Motor neuron (in vitro differentiated cells): ENCODE measurements around the gene SPATA21. TPM values are rescaled to one million over a fixed set of nuclear protein-coding genes. Genes with fewer than 3 reads are reported as not detected.
A peak's percentile ranks its signal among the peaks of the same experiment; 100 is the strongest.
"Not testable (repeated sequence)": the region's sequence is repeated elsewhere in the genome, so short reads cannot be mapped to it uniquely, and the experiment has no call there.

Experiments
- ATAC-seq, 8 experiments: fragments of 200-7000 bp; cut with Tn5 transposase; replicated peaks in 6 of 8; 2 replicates each; pipeline ENCODE4 v1.8.0; 2021; ENCODE audit warnings: mild to moderate bottlenecking in 8 of 8, moderate library complexity in 8 of 8
- H3K27ac ChIP-seq, 2 donors: fragments of 250-450 bp; sonication (Bioruptor Pico); 2 replicates each; pipeline ENCODE4 v1.9.0; 2021; ENCODE audit warnings: antibody characterized with exemption in 2 of 2, mild to moderate bottlenecking in 2 of 2, moderate library complexity in 1 of 2
- H3K4me1 ChIP-seq, 2 donors: fragments of 250-450 bp; sonication (Bioruptor Pico); replicated peaks in 1 of 2; 2 replicates each; pipeline ENCODE4 v1.6.1; 2021; ENCODE audit warnings: antibody characterized with exemption in 2 of 2, mild to moderate bottlenecking in 2 of 2, moderate library complexity in 1 of 2
- H3K4me3 ChIP-seq, 5 donors: fragments of 250-450 bp; sonication (Bioruptor Pico); 2 replicates each; pipeline ENCODE4 v1.9.0; 2021; ENCODE audit warnings: antibody characterized with exemption in 5 of 5, mild to moderate bottlenecking in 5 of 5, moderate library complexity in 4 of 5
- WGBS, 10 experiments: fragments of 450-650 bp; shearing (Covaris generic); methylation state at CpG; one replicate each; pipeline ENCODE4 v1.0.0; 2022; 5-methylcytosine and 5-hydroxymethylcytosine counted together
- in situ Hi-C, 9 experiments: fragments of 400-800 bp; cut with MboI; loops; one replicate each; pipeline ENCODE4 v1.15.0; 2021; ENCODE audit warnings: low sequenced_read_pairs in 9 of 9, low pct_unique_long_range_greater_than_20kb in 2 of 9; ENCODE audit not compliant: unreplicated experiment in 9 of 9
- total RNA-seq, 8 experiments: library from RNA; unstranded; fragments of 300-600 nt; gene quantifications; 2 replicates each; pipeline versions ENCODE4 v1.2.3 to v1.2.4, GENCODE V29; 2022

The SPATA21 gene
- total RNA-seq, 8 experiments from 2014 or later: 0.07 to 0.47 (median 0.11) TPM; not detected in 3

DNA sequence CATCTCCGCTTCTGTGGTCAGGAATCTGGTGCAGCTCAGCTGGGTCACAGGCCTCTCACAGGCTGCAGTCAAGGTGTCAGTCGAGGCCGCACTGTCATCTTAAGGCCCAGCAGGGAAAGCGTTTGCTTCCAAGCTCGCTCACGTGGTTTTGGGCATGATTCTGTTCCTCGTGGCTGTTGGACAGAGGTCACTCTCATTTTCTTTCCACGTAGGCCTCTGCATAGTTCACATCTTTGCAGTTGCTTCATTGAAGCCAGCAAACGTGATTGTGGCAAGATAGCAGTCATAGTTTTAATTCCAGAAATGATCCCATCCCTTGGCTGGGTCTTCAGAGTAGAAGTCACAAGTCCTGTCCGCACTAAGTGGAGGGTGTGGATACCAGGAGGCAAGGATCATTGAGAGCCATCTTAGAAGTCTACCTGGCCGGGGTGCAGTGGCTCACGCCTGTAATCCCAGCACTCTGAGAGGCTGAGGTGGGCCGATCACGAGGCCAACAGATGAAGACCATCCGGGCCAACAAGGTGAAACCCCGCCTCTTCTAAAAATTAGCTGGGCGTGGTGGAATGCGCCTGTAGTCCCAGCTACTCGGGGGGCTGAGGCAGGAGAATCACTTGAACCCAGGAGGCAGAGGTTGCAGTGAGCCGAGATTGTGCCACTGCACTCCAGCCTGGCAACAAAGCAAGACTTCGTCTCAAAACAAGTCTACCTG is 27.8 kb upstream of the SPATA21 start:
- ATAC-seq: no peak
- 90 to 100% (median 96%) methylated on average over 1 to 15 of the region's 21 CpGs; no CpG with 5 or more reads in 2 of the 10 experiments for WGBS, 10 experiments

GRCh38 chr1:16462773-16463330 is 25.6 kb upstream of the SPATA21 start:
- 94 to 100% (median 95%) methylated on average over 1 to 6 of the region's 7 CpGs; no CpG with 5 or more reads in 2 of the 10 experiments for WGBS, 10 experiments
- Histone ChIP-seq H3K27ac (no peak overlapping the region), H3K4me3 (no peak overlapping the region), H3K4me1 (no peaks in the 10 kb centered on the region)
- no peak for ATAC-seq
- in situ Hi-C loops: no loop called here

More for the DNA sequence above, 27.8 kb upstream of the SPATA21 start:
- in situ Hi-C loops: no loop called here
- Histone ChIP-seq H3K27ac (no peak overlapping the region), H3K4me1 (peaks cover 0 to 6% of the 10 kb centered on the region in 2 donors), H3K4me3 (no peak overlapping the region)

DNA sequence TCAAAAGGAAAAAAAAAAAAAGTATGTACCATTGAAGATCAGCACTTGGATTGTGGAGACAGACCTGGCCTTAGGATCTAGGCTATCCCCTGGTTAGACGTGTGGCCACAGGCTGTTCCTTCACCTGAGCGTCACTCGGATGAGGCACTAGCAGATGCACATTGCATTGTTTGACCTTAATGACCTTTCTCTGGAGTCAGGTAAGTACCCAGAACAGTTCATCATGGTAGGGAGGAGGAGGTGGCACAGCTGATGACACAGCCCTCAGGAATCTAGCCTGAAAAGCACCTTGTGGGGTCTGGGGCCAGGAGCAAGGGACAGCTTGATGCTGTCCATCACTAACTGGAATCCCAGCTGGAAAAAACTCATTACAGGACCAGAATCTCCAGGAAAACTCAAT is 24.5 kb upstream of the SPATA21 start:
- H3K4me3 ChIP-seq: no peak overlapping the region
- ATAC-seq: peak in 1 of 8 experiments; percentile 11
- no peak overlapping the region for H3K27ac ChIP-seq
- WGBS, 10 experiments: 60 to 100% (median 97%) methylated on average over 1 to 3 of the region's 3 CpGs; no CpG with 5 or more reads in 6 of the 10 experiments
- no peaks in the 10 kb centered on the region for H3K4me1 ChIP-seq
- in situ Hi-C loops: no loop called here

- peak in 5 of 8 experiments; percentile 34 to 77 (median 59) for ATAC-seq
- 13 to 100% (median 82%) methylated on average over 1 to 6 of the region's 6 CpGs; no CpG with 5 or more reads in 2 of the 10 experiments for WGBS, 10 experiments
- no peak overlapping the region for H3K4me3 ChIP-seq
- H3K27ac ChIP-seq: no peak overlapping the region
- in situ Hi-C loops: no loop called here
- H3K4me1 ChIP-seq: no peaks in the 10 kb centered on the region
These were observed 22.2 kb upstream of the SPATA21 start for GRCh38 chr1:16459352-16459925.

- no peak overlapping the region for H3K27ac ChIP-seq
- 72 to 93% (median 81%) methylated on average over 2 to 5 of the region's 6 CpGs; no CpG with 5 or more reads in 2 of the 10 experiments for WGBS, 10 experiments
- H3K4me1 ChIP-seq: no peaks in the 10 kb centered on the region
- no peak overlapping the region for H3K4me3 ChIP-seq
- in situ Hi-C loops: no loop called here
- ATAC-seq: peak in 6 of 8 experiments; percentile 5 to 74 (median 63)
These were observed 21.6 kb upstream of the SPATA21 start for GRCh38 chr1:16458831-16459230.

DNA sequence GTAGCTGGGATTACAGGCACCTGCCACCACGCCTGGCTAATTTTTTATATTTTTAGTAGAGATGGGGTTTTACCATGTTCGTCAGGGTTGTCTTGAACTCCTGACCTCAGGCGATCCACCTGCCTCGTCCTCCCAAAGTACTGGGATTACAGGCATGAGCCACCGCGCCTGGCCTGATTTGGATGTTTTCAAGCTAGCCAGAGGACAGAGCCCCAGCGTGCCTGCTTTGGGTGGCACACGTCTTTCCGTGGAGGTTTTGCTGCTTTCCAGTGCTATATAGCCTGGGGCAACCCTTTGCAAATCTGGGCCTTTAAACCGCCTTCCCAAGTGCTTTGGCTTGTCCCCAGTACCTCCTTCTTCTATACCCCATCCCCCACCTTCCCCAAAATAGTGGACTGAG is 18.9 kb upstream of the SPATA21 start:
- WGBS, 10 experiments: 20 to 100% (median 98%) methylated on average over 1 to 10 of the region's 10 CpGs; no CpG with 5 or more reads in 4 of the 10 experiments
- H3K4me3 ChIP-seq, H3K27ac ChIP-seq, H3K4me1 ChIP-seq, in situ Hi-C loops: not testable (repeated sequence)
- peak in 1 of 8 experiments; percentile 8 for ATAC-seq

DNA sequence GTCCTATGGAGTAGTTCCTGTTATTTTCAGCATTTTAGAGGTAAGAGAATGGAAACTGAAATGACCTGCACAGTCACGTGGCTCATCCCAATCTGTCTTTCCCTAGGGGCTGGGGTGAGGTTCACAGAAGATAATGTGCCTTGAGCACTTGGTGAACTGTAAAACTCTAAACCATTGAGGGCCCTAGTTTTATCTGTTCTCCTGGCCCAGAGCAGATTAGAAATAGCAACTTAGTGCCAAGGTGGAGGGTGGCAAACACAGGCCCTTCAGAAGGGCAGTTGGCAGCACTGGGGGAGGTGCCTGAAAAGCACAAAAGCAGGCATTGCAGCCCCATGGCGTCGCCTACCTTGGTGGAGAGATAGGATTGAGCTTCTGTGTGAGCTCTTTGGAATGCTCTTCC is 17.7 kb upstream of the SPATA21 start:
- H3K4me3 ChIP-seq, H3K4me1 ChIP-seq, ATAC-seq, in situ Hi-C loops, H3K27ac ChIP-seq: not testable (repeated sequence)
- 71 to 100% (median 92%) methylated on average over 1 to 2 of the region's 3 CpGs; no CpG with 5 or more reads in 5 of the 10 experiments for WGBS, 10 experiments

DNA sequence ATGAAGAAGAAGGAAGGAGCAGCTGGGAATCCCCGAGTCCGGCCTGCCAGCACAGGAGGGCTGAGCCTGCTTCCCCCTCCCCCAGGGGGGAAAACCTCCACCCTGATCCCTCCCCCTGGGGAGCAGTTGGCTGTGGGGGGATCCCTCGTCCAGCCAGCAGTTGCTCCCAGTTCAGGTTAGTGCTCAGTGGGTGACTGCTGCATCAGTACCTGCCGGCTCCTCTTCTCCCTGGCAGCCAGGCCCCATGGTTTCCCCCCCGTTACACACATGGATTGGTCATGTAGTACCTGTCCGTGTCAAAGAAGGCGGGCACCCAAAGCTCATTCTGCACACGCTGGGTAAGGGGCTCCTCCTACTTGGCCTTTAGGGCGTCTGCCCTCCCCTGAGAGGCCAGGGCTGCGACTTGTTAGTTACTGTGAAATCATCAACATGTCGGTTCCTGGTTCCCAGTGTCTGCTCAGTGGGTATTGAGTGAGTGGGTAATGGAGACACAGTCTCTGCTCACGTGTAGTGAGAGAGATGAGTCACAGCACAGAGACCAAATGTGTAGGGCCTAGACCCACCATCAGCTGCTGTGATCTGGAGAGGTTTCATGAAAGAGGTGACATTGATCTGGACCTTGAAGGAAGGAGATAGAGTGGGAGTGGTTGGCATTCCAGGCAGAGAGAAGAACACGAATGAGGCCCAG is 14.8 kb upstream of the SPATA21 start:
- H3K27ac ChIP-seq: no peak overlapping the region
- no peaks in the 10 kb centered on the region for H3K4me1 ChIP-seq
- ATAC-seq: peak in 2 of 8 experiments; percentile 7 to 17
- 85 to 100% (median 93%) methylated on average over 1 to 8 of the region's 13 CpGs; no CpG with 5 or more reads in 4 of the 10 experiments for WGBS, 10 experiments
- no peak overlapping the region for H3K4me3 ChIP-seq
- in situ Hi-C loops: no loop called here

GRCh38 chr1:16450863-16451481 is 13.7 kb upstream of the SPATA21 start:
- in situ Hi-C loops: no loop called here
- Histone ChIP-seq H3K4me3 (no peak overlapping the region), H3K27ac (no peak overlapping the region), H3K4me1 (no peaks in the 10 kb centered on the region)
- ATAC-seq: no peak
- WGBS, 10 experiments: 80 to 100% (median 92%) methylated on average over 1 to 6 of the region's 6 CpGs; no CpG with 5 or more reads in 1 of the 10 experiments

- 50 to 97% (median 90%) methylated on average over 1 to 4 of the region's 5 CpGs; no CpG with 5 or more reads in 6 of the 10 experiments for WGBS, 10 experiments
- H3K4me3 ChIP-seq: no peak overlapping the region
- no peak for ATAC-seq
These were observed 12.4 kb upstream of the SPATA21 start for GRCh38 chr1:16449666-16450065.

DNA sequence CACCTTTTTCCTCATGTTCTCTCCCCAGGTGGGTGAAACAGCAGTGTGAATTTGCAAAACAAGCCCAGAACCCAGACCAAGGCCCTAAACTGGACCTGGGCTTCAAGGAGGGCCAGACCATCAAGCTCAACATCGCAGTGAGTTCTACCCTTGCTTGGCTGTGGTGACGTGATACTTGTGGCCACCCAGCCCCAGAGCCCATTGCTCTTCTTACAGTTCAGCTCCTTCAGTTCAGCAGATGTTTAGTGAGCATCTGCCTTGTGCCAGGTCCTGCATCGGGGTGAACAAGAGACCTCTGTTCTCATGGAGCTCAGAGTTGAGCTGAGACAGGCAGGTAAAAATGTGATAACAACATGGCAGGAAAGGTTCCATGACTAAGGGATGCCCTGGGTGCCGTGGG is 11.8 kb upstream of the SPATA21 start:
- Histone ChIP-seq H3K4me1 (no peaks in the 10 kb centered on the region), H3K4me3 (no peak overlapping the region), H3K27ac (no peak overlapping the region)
- in situ Hi-C loops: no loop called here
- ATAC-seq: no peak
- WGBS, 10 experiments: 71 to 100% (median 93%) methylated on average over 1 to 4 of the region's 4 CpGs; no CpG with 5 or more reads in 5 of the 10 experiments

More at GRCh38 chr1:16449666-16450065, 12.4 kb upstream of the SPATA21 start:
- H3K27ac ChIP-seq: no peak overlapping the region
- H3K4me1 ChIP-seq: no peaks in the 10 kb centered on the region
- in situ Hi-C loops: no loop called here

DNA sequence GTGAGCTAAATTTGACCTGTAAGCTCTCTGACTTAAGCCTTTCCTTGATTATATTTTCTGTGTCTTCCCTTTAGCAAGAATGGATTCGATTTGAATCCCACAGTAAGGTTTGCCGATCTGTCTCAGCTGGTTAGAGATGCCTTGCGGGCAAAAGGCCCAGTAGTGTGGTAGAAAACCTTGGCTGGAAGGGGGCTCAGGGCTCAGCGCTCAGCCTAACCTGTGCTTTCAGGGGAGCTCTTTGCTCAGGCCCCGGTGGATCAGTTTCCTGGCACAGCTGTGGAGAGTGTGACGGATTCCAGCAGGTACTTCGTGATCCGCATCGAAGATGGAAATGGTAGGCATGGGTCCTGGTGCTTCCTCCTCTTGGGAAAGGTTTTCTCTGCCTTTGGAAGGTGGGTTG is 10.4 kb upstream of the SPATA21 start:
- Histone ChIP-seq H3K4me3 (no peak overlapping the region), H3K27ac (no peak overlapping the region), H3K4me1 (no peaks in the 10 kb centered on the region)
- in situ Hi-C loops: no loop called here
- no peak for ATAC-seq
- 93 to 100% (median 96%) methylated on average over 1 to 9 of the region's 9 CpGs; no CpG with 5 or more reads in 3 of the 10 experiments for WGBS, 10 experiments
